Hepatocyte (in vitro differentiated cells): ENCODE results near the gene TTL. TPM values are rescaled to one million over a fixed set of nuclear protein-coding genes. Genes with fewer than 3 reads are reported as not detected.
"Not testable (repeated sequence)": the region's sequence is repeated elsewhere in the genome, so short reads cannot be mapped to it uniquely, and the experiment has no call there.

ENCODE experiments used
- DNase-seq: peaks from one replicate; pipeline ENCODE4 v3.0.0-alpha.2; 2016; ENCODE audit warnings: low spot score
- H2AFZ ChIP-seq: fragments of 200-600 bp; sonication (generic); 2 replicates; pipeline ENCODE4 v1.6.0; 2016; ENCODE audit warnings: antibody characterized with exemption, mild to moderate bottlenecking
- H3K27ac ChIP-seq: fragments of 200-600 bp; sonication (generic); 2 replicates; pipeline ENCODE4 v1.5.1; 2016; ENCODE audit warnings: mild to moderate bottlenecking
- H3K27me3 ChIP-seq: fragments of 200-600 bp; sonication (generic); 2 replicates; pipeline ENCODE4 v1.6.1; 2016
- H3K36me3 ChIP-seq: fragments of 200-600 bp; sonication (generic); replicated peaks from 2 replicates; pipeline ENCODE4 v1.5.1; 2016; ENCODE audit warnings: low read depth; ENCODE audit not compliant: insufficient read depth
- H3K4me1 ChIP-seq: fragments of 200-600 bp; sonication (generic); 2 replicates; pipeline ENCODE4 v1.5.1; 2016; ENCODE audit warnings: mild to moderate bottlenecking, moderate library complexity; ENCODE audit not compliant: insufficient read depth
- H3K4me2 ChIP-seq: fragments of 200-600 bp; sonication (generic); 2 replicates; pipeline ENCODE4 v1.6.0; 2016
- H3K4me3 ChIP-seq: fragments of 200-600 bp; sonication (generic); 2 replicates; pipeline ENCODE4 v1.5.1; 2016; ENCODE audit warnings: mild to moderate bottlenecking
- H3K79me2 ChIP-seq: fragments of 200-600 bp; sonication (generic); 2 replicates; pipeline ENCODE4 v1.6.0; 2017; ENCODE audit warnings: mild to moderate bottlenecking
- H3K9me2 ChIP-seq: fragments of 200-600 bp; sonication (generic); replicated peaks from 2 replicates; pipeline ENCODE4 v1.6.0; 2017; ENCODE audit warnings: mild to moderate bottlenecking; ENCODE audit not compliant: insufficient read depth
- H3K9me3 ChIP-seq: fragments of 200-600 bp; sonication (generic); 2 replicates; pipeline ENCODE4 v1.5.1; 2016; ENCODE audit warnings: low read depth, mild to moderate bottlenecking
- H4K20me1 ChIP-seq: fragments of 200-600 bp; sonication (generic); 2 replicates; pipeline ENCODE4 v1.6.0; 2016; ENCODE audit warnings: mild to moderate bottlenecking; ENCODE audit not compliant: insufficient read depth, poor library complexity, severe bottlenecking
- EZH2 ChIP-seq: fragments of 200-600 bp; sonication (generic); IDR thresholded peaks from 2 replicates; pipeline ENCODE4 v1.6.1; 2016; ENCODE audit warnings: antibody characterized with exemption, mild to moderate bottlenecking, borderline replicate concordance
- EZH2phosphoT487 ChIP-seq: fragments of 200-600 bp; sonication (generic); IDR thresholded peaks from one replicate; pipeline ENCODE4 v1.6.1; 2018; ENCODE audit warnings: antibody characterized with exemption, mild to moderate bottlenecking, low read depth, moderate library complexity; ENCODE audit not compliant: unreplicated experiment, severe bottlenecking
- WGBS: methylation state at CpG from one replicate; pipeline ENCODE4 v1.1.6; 2016; ENCODE audit warnings: low lambda C conversion rate; ENCODE audit errors: missing lambda C conversion rate; 5-methylcytosine and 5-hydroxymethylcytosine counted together
- polyA plus RNA-seq: library from polyadenylated mRNA; unstranded; fragments of >200 nt; fragmentation: Nextera tagmentation; extraction: Ambion mirVana; gene quantifications from 2 replicates; pipeline ENCODE4 v1.2.1, GENCODE V29; 2016
- total RNA-seq: library from RNA; depleted of rRNA; stranded (reverse); fragments of >200 nt; gene quantifications from 2 replicates; pipeline ENCODE4 v1.2.3, GENCODE V29; 2014
- TF ChIP-seq, protein P1 (sequence below): fragments of 200-600 bp; sonication (generic); IDR thresholded peaks from 2 replicates; pipeline ENCODE4 v1.5.1; 2016; ENCODE audit warnings: antibody characterized with exemption, mild to moderate bottlenecking; ENCODE audit not compliant: poor library complexity

Gene TTL
- total and polyA plus RNA-seq, 2 experiments from 2014 or later, result 16.9 to 22.9 TPM

DNA sequence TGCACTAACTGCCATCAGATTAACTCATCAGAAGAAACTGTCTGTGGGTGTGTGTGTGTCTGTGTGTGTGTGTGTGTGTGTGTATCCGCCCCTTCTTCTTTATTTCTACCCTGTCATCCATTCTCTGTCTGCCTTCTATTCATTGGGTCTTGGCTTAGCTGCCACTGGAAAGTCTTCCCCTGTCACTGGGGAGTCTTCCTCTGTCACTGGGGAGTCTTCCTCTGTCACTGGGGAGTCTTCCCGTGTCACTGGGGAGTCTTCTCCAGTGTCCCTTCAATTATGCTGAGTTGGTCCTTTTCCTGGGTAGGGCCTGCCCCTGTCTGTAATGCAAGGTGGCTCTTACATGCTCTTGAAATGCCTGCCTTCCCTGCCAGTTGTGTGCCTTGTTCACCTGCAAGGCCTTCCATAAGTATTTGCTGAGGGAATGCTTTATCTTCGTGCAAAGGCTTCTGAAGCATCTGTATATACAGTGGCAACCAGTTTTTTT lies 41.4 kb downstream of the TTL start:
- no peak for DNase-seq
- Histone ChIP-seq H3K27ac (no peak overlapping the region), H3K79me2 (no peaks in the 10 kb centered on the region), H3K9me2 (no peaks in the 10 kb centered on the region), H3K4me2 (no peak overlapping the region), H3K4me1 (no peaks in the 10 kb centered on the region), H3K4me3 (no peak overlapping the region), H4K20me1 (no peaks in the 10 kb centered on the region), H2AFZ (no peak overlapping the region), H3K9me3 (no peaks in the 10 kb centered on the region), H3K27me3 (no peaks in the 10 kb centered on the region), H3K36me3 (no peaks in the 10 kb centered on the region)
- TF ChIP-seq, protein P1, sequence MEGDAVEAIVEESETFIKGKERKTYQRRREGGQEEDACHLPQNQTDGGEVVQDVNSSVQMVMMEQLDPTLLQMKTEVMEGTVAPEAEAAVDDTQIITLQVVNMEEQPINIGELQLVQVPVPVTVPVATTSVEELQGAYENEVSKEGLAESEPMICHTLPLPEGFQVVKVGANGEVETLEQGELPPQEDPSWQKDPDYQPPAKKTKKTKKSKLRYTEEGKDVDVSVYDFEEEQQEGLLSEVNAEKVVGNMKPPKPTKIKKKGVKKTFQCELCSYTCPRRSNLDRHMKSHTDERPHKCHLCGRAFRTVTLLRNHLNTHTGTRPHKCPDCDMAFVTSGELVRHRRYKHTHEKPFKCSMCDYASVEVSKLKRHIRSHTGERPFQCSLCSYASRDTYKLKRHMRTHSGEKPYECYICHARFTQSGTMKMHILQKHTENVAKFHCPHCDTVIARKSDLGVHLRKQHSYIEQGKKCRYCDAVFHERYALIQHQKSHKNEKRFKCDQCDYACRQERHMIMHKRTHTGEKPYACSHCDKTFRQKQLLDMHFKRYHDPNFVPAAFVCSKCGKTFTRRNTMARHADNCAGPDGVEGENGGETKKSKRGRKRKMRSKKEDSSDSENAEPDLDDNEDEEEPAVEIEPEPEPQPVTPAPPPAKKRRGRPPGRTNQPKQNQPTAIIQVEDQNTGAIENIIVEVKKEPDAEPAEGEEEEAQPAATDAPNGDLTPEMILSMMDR, result no peak
- TF ChIP-seq EZH2 (no peak), EZH2phosphoT487 (no peak)
- WGBS, result 98% methylated on average over 3 of the region's 3 CpGs

DNA sequence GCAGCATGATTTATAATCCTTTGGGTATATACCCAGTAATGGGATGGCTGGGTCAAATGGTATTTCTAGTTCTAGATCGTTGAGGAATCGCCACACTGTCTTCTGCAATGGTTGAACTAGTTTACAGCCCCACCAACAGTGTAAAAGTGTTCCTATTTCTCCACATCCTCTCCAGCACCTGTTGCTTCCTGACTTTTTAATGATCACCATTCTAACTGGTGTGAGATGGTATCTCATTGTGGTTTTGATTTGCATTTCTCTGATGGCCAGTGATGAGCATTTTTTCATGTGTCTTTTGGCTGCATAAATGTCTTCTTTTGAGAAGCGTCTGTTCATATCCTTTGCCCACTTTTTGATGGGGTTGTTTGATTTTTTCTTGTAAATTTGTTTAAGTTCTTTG lies 42.3 kb downstream of the TTL start:
- H3K36me3 ChIP-seq, H3K79me2 ChIP-seq: not testable (repeated sequence)
- WGBS, result 87% methylated on average over 3 of the region's 3 CpGs

DNA sequence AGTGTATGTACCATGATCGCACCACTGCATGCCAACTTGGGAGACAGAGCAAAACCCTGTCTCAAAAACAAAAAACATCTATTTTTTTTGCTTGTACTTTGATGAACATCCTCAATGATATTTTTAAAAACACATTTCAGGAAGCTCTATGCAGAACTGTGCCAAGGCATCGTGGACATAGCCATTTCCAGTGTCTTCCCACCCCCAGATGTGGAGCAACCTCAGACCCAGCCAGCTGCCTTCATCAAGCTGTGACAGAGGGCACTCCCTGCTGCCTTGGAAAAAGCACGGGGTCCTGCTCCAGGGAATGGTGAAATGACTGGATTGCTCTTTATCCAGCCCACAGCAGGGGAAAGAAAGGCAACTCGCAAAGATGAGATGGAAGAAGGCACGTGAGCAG lies 46.6 kb downstream of the TTL start:
- no peaks in the 10 kb centered on the region for H4K20me1 ChIP-seq
- TF ChIP-seq EZH2 (no peak), EZH2phosphoT487 (no peak)
- TF ChIP-seq, protein P1, result no peak
- no peaks in the 10 kb centered on the region for H3K9me3 ChIP-seq
- H3K9me2 ChIP-seq, result no peaks in the 10 kb centered on the region
- H2AFZ ChIP-seq, result no peak overlapping the region
- H3K4me2 ChIP-seq, result no peak overlapping the region
- no peak overlapping the region for H3K4me3 ChIP-seq
- no peak overlapping the region for H3K27ac ChIP-seq
- WGBS, result 96% methylated on average over 5 of the region's 5 CpGs
- no peaks in the 10 kb centered on the region for H3K79me2 ChIP-seq
- H3K4me1 ChIP-seq, result no peaks in the 10 kb centered on the region
- no peak for DNase-seq
- H3K36me3 ChIP-seq, result no peaks in the 10 kb centered on the region
- no peaks in the 10 kb centered on the region for H3K27me3 ChIP-seq

More for the DNA sequence above, 42.3 kb downstream of the TTL start:
- H3K27me3 ChIP-seq, H3K4me3 ChIP-seq, H3K9me3 ChIP-seq, H4K20me1 ChIP-seq, H3K9me2 ChIP-seq, DNase-seq, H3K4me1 ChIP-seq, H3K27ac ChIP-seq, H3K4me2 ChIP-seq, H2AFZ ChIP-seq: not testable (repeated sequence)

DNA sequence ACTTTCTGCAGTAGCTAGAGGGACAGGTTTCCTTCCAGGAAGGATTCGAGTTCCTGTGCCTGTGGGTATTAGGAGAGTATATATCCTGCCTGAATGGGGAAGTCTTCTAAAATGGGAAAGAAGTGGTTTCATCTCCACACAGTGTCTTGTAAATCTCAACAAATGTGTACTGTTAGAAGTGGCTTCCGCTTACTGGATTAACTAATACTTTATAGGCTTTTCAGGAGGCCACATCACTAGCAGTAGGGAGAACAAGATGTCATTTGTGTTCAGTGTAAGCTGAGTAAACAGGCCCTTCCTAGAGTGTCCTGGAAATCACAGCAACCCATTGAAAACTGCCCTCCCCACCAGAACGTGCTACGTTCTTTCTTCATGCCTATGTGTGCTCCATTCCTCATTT lies 47.8 kb downstream of the TTL start:
- H3K4me2 ChIP-seq, result no peak overlapping the region
- DNase-seq, result no peak
- no peaks in the 10 kb centered on the region for H3K9me2 ChIP-seq
- H3K27ac ChIP-seq, result no peak overlapping the region
- no peaks in the 10 kb centered on the region for H3K9me3 ChIP-seq
- no peaks in the 10 kb centered on the region for H4K20me1 ChIP-seq
- H3K4me1 ChIP-seq, result no peaks in the 10 kb centered on the region
- no peak overlapping the region for H2AFZ ChIP-seq
- 80% methylated on average over 4 of the region's 4 CpGs for WGBS
- TF ChIP-seq, protein P1, result no peak
- TF ChIP-seq EZH2 (no peak), EZH2phosphoT487 (no peak)
- no peaks in the 10 kb centered on the region for H3K79me2 ChIP-seq
- no peak overlapping the region for H3K4me3 ChIP-seq
- H3K36me3 ChIP-seq, result no peaks in the 10 kb centered on the region
- no peaks in the 10 kb centered on the region for H3K27me3 ChIP-seq
